AG08396 (cell line): ENCODE results near the gene CD96.

Experiments used
- DNase-seq: peaks from one replicate; pipeline ENCODE4 v3.0.0; 2012; ENCODE audit warnings: low spot score, mixed read lengths

CD96 gene

DNA sequence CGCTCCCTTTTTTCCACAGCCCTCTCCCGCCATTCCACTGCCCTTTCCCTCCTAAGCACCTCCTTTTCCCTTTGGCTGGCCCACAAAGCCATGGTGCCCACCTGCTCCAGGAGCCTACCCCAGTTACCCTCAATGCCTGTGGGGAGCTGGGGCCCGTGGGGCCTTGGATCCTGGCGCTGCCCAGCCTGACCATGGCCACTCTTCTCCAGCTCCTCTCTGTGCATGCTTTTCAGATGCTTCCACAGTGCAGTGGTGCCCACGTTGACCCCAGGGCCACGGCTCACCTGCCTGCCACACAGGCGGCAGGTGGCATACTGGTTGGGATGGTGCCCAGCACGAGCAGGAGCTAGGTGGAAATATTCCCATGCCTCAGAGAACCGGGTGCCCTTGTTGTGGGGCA lies 51.7 kb downstream of the CD96 start:
- DNase-seq, result no peak

DNA sequence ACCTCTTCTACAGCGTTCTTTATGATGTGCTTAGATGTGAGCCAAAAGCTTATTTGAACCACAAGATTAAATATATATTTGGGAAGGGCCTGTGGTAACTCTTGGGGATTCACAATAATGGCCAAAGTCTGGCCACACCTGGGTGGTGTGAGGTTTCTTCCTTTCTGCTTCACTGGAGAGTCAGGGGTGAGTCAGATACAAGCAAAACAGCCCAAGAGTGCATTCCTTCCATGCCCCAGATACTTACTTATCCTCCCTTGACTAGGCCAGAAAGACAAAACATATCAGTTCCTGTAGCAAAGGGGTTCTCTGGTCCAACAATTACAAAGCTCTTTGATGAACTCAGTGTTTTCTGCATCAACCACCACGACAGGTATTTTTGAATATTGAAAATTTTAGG lies 52.2 kb downstream of the CD96 start:
- peak; percentile 61 for DNase-seq

DNA sequence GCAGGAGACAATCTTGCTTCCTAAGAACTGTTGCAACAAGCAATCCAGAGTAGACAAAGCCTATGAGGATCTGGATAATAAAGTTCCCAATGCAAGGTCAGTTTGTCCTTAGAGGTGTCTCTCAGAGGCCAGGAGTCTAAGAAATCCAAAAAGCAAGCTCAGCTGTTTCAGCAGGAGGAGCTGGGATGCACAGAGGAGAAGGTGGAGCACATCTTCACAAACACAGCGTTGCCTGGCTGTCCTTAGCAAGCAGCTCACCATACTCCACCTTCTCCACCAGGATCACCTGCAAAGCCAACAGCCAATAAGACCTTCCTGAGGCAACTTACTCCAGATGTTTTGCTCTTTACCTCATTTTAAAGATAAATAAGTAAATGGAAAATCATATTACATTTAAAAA lies 52.8 kb downstream of the CD96 start:
- no peak for DNase-seq

DNA sequence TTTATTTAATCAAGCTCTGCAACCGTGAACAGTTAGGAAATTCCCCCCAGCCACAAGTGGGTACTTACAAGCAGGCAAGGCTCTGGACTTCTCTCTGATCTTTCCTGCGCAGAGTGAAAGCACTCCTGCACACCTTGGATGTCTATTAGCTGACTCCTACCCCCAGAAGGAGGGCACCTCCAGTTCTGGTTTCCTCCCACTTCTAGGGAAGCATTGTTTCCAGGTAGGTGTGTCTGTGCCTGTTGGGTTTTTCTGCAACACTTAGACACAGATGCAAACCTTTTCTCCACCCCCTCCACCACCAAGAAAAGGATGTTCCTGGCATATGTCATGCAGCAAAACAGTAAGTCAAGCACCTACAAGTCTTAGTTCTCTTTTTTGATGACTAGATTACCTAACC lies 53.2 kb downstream of the CD96 start, which contains the start of gene ZBED2:
ZBED2 (minus strand) TSS at position 115 of the 400 bp plus-strand sequence. CDS start 1,145 bp downstream, outside the sequence.
- DNase-seq, result no peak

DNA sequence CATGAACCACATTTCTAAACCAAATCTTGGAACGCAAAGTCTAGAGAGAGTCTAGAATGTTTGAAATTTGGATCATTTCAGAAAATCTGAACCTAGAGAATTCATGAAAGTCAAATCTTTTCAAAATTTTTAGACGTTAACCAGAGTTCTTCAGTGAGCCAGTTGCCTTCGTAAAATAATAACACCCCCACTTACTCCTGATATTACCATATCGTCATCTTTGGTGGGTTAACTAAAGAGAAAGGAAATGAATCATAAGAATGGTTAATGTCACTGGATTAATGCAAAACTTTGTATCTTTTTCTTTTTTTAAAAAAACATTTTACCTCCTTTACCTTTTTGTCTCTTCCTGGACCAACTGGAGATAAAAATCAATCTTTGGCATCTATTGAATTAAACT lies 54.3 kb downstream of the CD96 start:
- DNase-seq, result no peak

DNA sequence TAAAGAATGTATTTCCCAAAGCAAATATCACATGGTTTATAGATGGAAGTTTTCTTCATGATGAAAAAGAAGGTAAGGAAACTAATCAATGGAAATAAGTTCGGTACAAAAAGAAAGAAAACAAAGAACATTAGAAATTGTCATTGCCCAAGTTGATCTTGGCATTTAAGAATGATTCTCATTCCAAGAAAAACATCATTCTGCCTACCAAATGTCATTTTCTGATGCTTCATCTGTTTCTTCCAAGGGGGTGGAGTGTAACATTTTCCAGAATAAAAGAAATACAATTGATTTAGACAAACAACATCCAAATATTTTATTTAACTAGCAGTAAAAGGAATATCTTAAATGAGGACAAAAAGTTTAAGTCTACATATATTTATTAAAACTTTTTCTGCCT lies 56.1 kb downstream of the CD96 start:
- no peak for DNase-seq

DNA sequence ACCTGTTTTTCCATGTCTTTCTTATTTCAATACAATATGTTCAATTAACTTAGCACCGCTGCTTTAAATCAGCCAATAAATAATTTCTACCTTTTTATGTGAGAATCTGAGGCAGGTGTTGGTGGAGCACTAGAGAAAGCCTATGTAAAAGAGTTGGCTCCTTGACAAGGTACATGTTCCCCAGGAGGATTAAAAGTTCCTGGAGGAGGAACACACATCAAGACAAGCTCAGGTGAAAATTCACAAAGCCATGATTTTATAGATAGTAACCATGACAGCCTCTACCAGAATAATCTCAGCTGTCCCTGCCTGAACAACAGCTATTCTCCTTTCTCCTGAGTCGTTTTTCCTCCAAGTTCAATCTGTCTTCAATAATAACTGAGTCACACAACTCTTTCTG lies 56.6 kb downstream of the CD96 start:
- DNase-seq, result no peak

DNA sequence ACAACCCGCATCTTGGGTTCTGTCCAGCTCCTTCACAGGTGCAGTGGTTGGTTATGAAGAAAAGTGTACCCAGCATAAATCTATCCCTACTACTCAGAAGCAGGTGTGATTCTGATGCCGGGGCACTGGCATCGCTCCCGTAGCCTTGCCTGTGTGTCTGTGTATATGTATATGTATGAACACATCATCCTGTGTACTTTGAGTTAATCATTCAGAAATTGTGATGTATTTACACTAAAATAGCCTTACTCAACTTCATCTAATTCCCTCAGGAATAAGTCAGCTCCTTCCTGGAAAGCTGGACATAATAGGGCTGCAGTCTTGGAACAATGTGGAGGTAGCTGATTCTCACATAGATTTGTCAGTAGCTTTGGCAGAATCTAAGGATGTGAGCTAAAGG lies 59.8 kb downstream of the CD96 start:
- DNase-seq, result no peak

DNA sequence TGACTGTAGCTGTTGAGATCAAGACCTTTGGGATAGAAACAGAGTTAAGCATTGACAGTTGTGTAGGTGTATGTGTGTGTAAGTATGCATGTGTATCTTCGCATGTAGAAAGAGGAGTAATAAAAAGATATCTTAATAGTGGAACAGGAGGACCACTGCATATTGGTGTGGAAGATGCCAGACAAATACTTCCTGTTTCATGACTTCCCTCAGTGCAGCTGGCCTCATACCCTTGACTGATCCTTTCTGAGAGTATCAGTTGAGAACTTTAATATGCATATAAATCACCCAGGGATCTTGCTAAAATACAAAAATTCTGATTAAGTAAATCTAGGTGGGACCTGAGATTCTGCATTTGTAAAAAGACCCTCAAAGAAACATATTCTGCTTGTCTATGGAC lies 61.7 kb downstream of the CD96 start:
- no peak for DNase-seq

DNA sequence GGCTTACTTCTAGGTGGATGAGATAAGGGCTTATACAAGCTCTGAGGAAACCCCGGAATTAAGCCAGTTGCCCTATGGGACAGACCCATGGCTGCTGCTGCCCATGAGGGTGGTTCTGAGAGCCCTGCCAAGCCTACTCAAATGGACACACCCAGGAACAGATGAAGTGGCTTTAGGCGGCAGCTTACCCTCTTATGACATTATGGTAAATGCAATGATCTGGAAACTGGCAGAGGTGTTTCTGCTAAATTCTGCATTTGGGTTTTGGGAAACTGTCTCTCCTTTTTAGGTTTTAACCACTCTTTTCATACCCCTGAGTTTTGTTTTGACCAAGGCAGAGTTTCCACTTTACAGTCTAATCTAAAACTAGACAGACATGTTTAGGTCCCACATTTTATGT lies 62.1 kb downstream of the CD96 start:
- no peak for DNase-seq

DNA sequence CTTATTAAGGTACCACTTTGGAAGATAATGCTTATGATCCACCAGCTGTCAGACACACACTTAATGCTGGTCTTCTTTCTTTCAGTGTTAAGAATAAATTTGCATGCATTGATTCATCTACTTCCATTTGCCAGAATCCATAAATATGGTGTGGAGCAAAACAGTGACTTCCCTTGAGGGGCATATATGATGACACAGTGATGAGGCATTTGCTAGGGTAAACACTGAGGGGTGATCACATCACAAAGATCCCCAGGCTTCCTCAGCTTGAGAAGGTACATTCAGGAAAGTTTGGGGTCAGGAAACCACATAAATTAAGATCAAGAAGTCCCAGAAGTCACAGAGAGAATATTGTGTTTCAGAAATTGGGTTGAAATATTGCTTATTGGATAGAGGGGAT lies 63.0 kb downstream of the CD96 start:
- no peak for DNase-seq

DNA sequence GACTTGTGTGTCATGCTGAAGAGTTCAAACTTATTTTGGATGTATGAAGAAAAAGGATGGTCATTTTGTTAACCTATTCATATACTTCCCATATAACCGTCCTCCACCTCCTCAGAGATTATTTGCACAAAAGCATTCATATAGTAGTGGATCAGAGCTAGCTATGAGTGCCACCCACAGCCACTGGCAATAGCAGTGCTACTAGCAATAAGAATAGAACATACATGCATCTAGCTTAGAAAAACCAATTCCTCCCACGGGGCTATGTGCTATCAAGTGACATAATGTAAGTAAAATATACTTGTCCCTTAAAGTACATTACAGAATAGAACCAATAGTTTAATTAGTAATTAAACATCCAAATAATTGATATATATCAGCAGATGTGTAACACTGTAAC lies 63.5 kb downstream of the CD96 start:
- DNase-seq, result no peak

DNA sequence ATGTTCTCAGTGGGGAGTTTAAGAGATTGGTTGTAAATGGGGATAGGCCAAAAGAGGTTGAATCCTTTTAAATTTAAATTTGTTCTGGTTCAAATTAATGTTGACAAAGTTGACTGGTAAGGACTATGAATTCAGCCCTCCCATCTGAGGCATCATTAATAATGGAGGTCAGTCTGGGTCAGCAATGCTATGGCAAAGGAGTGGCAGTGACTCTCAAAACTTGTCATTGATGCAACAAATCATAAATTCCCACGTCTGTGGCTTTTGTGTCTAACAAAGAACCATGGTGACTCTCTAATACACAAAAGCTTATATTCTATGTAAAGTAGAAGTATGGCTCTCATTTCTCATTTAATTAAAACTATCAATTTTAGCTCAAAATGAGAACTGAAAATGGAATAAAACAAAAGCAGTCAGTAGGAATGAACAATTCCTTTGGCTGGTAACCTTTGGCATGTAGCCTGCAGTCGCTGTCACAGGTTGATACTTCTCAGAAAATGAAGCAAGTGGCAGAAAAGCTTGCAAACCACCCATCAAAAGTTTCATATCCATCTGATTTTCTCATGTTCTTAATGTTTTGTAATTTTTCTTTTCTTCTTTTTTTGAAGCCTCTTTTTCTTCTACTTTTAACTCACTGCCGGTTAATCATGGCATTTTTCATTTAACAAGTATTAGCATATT lies 65.4 kb downstream of the CD96 start:
- DNase-seq, result no peak

DNA sequence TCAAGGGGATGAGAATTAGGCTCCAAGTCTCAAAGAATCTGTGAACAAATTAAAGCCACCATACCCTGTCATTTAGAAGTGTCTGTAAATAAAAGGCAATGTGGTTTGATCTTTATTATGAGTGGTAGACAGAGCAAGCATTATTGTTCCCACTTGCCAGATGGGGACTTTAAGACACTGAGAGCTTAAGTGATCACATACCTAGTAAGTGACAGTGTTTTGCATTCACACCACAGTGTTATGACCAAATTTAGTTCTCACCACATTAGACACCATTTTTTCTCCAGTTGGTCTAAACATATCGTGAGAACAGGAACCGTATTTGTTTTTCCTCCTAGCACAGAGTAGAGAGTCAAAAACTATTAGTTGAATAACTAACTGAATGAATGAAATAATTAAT lies 66.4 kb downstream of the CD96 start:
- DNase-seq, result no peak

DNA sequence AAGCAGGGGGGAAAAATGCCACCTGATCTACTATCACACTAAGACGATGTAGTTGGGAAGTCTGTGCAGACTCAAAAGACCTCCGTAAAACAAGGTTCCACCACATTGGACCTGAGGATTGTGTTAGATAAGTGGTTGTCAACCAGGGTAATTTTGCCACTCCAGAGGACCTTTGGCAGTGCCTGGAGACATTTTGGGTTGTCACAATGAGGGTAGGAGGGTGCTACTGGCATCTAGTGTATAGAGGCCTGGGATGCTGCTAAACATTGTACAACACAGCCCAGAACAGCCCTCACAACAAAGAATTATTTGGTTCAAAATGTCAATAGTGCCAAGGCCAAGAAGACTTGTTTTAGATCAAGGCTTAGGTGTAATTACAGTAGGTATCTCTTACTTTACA lies 67.7 kb downstream of the CD96 start:
- DNase-seq, result no peak

DNA sequence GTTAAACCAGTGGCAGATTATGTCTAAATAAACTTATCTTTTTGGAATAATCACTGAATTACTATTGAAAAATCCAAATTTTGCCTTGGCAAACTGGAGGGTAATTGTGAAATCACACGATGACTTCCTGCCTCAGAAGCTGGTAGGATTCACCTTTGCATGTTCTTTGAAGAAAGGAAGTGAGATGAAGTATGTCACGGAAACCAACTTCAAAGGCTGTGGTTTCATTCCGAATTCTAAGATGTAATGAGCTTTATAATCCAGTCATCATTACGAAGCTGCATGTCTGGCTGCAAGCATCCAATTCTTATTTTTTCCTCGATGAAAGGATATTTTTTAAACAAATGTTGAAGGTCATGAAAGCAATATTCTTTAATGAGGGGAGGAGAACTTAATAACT lies 68.2 kb downstream of the CD96 start:
- DNase-seq, result no peak

DNA sequence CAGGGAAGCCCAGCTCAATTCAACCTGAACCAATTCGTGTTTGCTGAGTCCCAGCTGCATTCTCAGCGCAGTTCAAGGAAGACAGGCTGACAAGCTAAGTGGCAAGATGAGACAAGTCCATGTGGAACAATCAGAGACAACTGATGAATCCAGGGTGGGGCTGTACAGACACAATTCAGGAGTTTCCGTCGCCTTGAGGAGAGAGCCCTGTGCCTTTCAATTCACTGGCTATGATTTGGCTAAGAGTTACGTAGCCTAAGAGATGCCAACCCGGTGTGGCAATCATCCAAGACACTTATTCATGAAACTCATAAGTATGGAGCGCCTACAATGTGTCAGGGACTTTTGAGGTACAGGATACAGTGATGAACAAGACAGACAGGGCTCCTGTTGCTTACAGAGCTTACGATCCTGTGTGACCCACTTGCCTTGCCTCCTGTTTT lies 68.6 kb downstream of the CD96 start:
- no peak for DNase-seq

DNA sequence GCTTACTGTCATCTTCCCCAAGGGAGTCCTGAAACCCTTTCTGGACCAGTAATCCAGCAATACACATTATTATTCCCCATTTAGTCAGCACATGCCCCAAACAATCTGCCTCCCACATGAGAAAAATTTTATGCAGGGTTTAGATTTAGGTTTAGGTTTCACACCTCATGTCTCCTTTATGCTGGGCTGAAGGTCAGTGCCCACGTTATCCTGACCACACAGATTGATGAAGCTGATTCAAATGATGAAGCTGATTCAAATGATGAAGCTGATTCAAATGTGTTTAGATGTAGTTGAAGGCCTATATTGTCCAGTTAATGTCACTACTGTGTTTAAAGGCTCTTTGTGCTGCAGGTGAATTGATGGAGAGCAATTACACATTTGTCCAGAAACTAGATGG lies 71.3 kb downstream of the CD96 start:
- DNase-seq, result no peak

DNA sequence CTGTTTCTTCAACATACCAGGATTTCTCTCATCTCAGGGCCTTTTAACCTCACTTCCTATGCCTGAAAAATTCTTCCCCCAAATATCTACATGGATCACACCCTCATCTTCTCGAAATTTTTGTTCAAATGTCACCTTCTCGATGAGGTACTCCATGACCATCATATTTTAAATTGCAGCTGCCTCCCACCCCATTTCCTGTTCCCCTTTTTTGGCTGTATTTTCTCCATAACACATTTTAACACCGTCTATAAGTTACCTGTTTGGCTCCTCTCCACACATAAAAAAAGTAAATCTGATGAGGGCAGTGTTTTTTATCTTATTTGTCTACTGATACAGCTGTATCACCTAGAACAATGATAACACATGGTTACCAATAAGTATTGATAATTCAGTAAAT lies 73.9 kb downstream of the CD96 start:
- no peak for DNase-seq

DNA sequence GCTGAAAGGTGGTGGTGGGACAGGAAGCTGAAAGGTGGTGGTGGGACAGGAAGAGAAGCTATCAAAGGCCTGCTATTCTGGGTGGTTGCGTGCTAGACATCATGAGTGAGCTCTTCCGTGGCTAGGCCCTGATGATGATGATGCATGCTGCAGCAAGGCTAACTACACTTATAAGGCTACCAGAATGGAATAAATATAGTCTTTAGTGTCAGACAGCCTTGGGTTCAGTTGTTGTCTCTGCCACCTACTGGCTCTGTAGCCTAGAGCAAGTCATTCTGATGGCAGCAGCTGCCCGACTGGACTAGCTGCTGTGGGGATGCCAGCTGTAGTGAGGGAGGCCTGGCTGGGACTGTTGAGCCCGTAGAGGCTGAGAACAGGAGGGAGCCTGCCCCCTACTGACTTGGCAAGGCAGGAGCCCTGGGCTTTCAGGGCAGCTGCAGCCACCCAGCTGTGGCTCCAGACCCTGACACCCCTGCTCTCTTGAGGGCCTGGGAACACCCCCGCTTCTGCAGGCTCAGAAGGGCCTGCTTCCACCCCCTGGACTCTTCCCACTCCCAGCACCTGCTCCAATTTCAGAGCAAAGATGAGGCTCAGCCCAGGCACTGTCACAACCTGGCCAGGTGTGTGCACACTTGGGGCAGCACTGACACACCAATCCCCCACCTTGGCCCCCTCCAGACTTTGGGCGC lies 74.6 kb downstream of the CD96 start:
- DNase-seq, result no peak

DNA sequence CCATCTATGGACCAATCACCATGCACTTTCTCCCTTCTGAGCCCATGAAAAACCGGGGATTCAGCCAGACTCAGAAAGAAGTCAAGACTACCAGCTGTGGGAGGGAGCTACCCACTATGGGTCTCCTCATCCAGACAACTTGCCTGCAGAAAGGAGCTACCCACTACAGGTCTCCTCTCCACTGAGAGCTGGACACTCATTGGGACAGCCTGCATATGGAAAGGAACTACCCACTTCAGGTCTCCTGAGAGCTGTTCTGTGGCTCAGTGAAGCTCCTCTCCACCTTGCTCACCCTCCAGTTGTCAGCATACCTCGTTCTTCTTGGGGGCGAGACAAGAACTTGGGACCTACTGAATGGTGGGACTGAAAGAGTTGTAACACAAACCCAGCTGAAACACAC lies 75.4 kb downstream of the CD96 start:
- DNase-seq, result no peak

DNA sequence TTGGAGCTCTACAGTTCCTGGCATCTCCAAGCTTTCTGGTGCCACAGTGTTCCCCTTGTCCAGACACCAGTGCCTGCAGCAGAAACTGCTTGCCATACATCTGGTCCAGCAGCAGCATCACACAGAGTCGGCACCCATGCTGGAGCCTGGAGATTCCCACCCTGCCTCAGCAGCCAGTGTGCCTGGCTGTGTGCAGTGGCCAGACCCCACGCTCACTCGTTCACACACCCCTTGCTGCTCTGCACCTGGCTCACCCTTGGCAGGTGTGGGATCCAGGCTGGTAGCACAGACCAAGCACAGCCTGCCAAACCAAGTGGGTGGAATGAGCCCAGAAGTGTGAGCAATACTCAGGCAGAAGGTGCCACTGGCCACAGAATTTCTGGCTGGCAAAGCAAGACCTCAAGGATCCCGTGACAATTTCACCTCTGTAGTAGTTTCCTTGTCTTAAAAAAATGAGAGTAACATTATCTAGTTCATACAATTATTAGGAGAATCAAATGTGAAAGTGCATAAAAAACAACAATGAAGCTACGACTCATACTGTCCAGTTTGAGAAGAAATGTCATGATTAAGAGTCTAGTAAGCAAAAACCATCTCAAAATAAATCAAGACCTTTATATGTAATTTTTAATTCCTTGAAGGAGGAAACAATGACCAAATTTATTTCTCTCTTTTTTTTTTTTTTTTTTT lies 76.1 kb downstream of the CD96 start:
- no peak for DNase-seq

DNA sequence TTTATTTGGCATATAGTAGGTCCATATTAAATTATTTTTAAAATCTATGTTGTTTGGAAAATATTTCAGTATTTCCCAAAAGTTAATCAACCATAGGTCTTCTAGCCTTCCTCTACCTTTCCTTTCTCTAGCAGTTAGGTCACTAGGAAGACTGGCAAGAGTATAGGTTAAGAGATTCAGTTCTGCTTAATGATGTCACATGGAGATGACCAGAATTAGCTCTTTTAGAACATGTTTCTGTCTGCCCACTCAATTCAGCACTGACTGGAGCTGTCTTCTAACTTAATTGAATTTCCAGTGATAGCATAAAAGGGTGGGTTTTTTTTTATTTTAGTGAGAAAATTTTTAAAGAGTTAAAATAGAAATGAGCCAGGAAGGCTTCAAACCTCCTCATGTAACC lies 76.9 kb downstream of the CD96 start:
- no peak for DNase-seq
